ENCODE data around the gene LPIN2.

Gene LPIN2

GRCh38 chr18:2974731-2975130, 38.2 kb downstream of the LPIN2 start:
- Histone ChIP-seq H4K20me1 (ENCODE audit: insufficient read depth, low read length) (no peaks in the 10 kb centered on the region), H3K9me3 (ENCODE audit: low read length) (no peaks in the 10 kb centered on the region), H3K36me3 (ENCODE audit: insufficient read depth, low read length) (no peaks in the 10 kb centered on the region), H3K4me3 (ENCODE audit: low read depth, low read length, poor library complexity, severe bottlenecking) (no peak overlapping the region), H3K4me1 (ENCODE audit: insufficient read depth, low read length, severe bottlenecking) (peaks cover 32% of the 10 kb centered on the region), H3K27ac (ENCODE audit: low read depth, low read length, poor library complexity, severe bottlenecking) (no peak overlapping the region), H3K9me2 (ENCODE audit: low read depth, low read length) (no peaks in the 10 kb centered on the region), H3K27me3 (ENCODE audit: insufficient read depth, low read length) (no peaks in the 10 kb centered on the region), H3F3A (ENCODE audit: insufficient read depth, low read length) (no peaks in the 10 kb centered on the region), H3K79me2 (ENCODE audit: insufficient read depth, low read length) (no peaks in the 10 kb centered on the region), H3K4me2 (ENCODE audit: low read length) (no peak overlapping the region), H3K9ac (ENCODE audit: low read length) (no peak overlapping the region), H2AFZ (ENCODE audit: low read length) (no peak overlapping the region)
- TF ChIP-seq EZH2 (IDR thresholded peaks at IDR 0.05; ENCODE audit: borderline replicate concordance, low read length) = no peak
- no peak for TF ChIP-seq CTCF (IDR thresholded peaks at IDR 0.05; ENCODE audit: low read length)

GRCh38 chr18:2971741-2972552, 41.0 kb downstream of the LPIN2 start:
- Histone ChIP-seq H3K4me3 (ENCODE audit: low read depth, low read length, poor library complexity, severe bottlenecking) (peak overlapping the region; percentile 38), H3K4me1 (ENCODE audit: insufficient read depth, low read length, severe bottlenecking) (peaks cover 37% of the 10 kb centered on the region)

More at GRCh38 chr18:2971741-2972552, 41.0 kb downstream of the LPIN2 start:
- Histone ChIP-seq H3K9ac (ENCODE audit: low read length) (peak overlapping the region; percentile 42; the same call in 1 of the 2 replicates), H2AFZ (ENCODE audit: low read length) (no peak overlapping the region), H3F3A (ENCODE audit: insufficient read depth, low read length) (no peaks in the 10 kb centered on the region), H3K79me2 (ENCODE audit: insufficient read depth, low read length) (no peaks in the 10 kb centered on the region), H3K36me3 (ENCODE audit: insufficient read depth, low read length) (no peaks in the 10 kb centered on the region), H3K27ac (ENCODE audit: low read depth, low read length, poor library complexity, severe bottlenecking) (peak overlapping the region; percentile 57), H3K4me2 (ENCODE audit: low read length) (peak overlapping the region; percentile 60), H3K9me2 (ENCODE audit: low read depth, low read length) (no peaks in the 10 kb centered on the region), H4K20me1 (ENCODE audit: insufficient read depth, low read length) (no peaks in the 10 kb centered on the region), H3K9me3 (ENCODE audit: low read length) (no peaks in the 10 kb centered on the region), H3K27me3 (ENCODE audit: insufficient read depth, low read length) (no peaks in the 10 kb centered on the region)
- TF ChIP-seq EZH2 (IDR thresholded peaks at IDR 0.05; ENCODE audit: borderline replicate concordance, low read length) (no peak), CTCF (IDR thresholded peaks at IDR 0.05; ENCODE audit: low read length) (no peak)

All from OCI-LY1 (cell line).